ENCODE results near the gene MAPKAP1.

- TF ChIP-seq CTCF (IDR thresholded peaks at IDR 0.05; ENCODE audit: low read depth, low read length, poor library complexity, severe bottlenecking) (no peak), EZH2phosphoT487 (IDR thresholded peaks at IDR 0.05; ENCODE audit: borderline replicate concordance, low read length) (no peak)
Observed at GRCh38 chr9:125399666-125400065, 307.3 kb downstream of the MAPKAP1 start.
